Nephron (organoid): ENCODE measurements around the gene PDS5A.

Experiments
- H3K27ac Mint-ChIP-seq, 3 experiments: 2 replicates each; pipeline ENCODE4 v1.8.0; 2020; ENCODE audit warnings: mixed read lengths in 3 of 3, mild to moderate bottlenecking in 2 of 3, moderate library complexity in 1 of 3
- H3K27me3 Mint-ChIP-seq: 2 replicates; pipeline ENCODE4 v1.8.0; 2021; ENCODE audit warnings: low read depth, mild to moderate bottlenecking, moderate library complexity, mixed read lengths
- H3K36me3 Mint-ChIP-seq: 2 replicates; pipeline ENCODE4 v1.8.0; 2020; ENCODE audit warnings: low read depth, mixed read lengths
- H3K4me1 Mint-ChIP-seq: 2 replicates; pipeline ENCODE4 v1.8.0; 2020; ENCODE audit warnings: mixed read lengths
- H3K4me3 Mint-ChIP-seq, 3 experiments: 2 replicates each; pipeline ENCODE4 v1.8.0; 2020; ENCODE audit warnings: mild to moderate bottlenecking in 3 of 3, mixed read lengths in 3 of 3, moderate library complexity in 2 of 3
- H3K9me3 Mint-ChIP-seq: 2 replicates; pipeline ENCODE4 v1.8.0; 2020; ENCODE audit warnings: mixed read lengths
- CTCF ChIP-seq, 3 experiments: fragments of 200-600 bp; sonication (generic); IDR thresholded peaks; one replicate each; pipeline ENCODE4 v1.5.0; 2021; ENCODE audit warnings: antibody characterized with exemption in 3 of 3; ENCODE audit not compliant: unreplicated experiment in 3 of 3

The PDS5A gene

GRCh38 chr4:39936565-39937418 is 40.9 kb downstream of the PDS5A start:
- Mint-ChIP-seq H3K9me3 (no peaks in the 10 kb centered on the region), H3K36me3 (peaks cover 20% of the 10 kb centered on the region), H3K27ac (no peak overlapping the region), H3K4me1 (peaks cover 16% of the 10 kb centered on the region), H3K27me3 (no peaks in the 10 kb centered on the region), H3K4me3 (no peak overlapping the region)
- TF ChIP-seq CTCF (IDR thresholded peaks at IDR 0.05; ENCODE audit: unreplicated experiment in 3 of 3): no peak

DNA sequence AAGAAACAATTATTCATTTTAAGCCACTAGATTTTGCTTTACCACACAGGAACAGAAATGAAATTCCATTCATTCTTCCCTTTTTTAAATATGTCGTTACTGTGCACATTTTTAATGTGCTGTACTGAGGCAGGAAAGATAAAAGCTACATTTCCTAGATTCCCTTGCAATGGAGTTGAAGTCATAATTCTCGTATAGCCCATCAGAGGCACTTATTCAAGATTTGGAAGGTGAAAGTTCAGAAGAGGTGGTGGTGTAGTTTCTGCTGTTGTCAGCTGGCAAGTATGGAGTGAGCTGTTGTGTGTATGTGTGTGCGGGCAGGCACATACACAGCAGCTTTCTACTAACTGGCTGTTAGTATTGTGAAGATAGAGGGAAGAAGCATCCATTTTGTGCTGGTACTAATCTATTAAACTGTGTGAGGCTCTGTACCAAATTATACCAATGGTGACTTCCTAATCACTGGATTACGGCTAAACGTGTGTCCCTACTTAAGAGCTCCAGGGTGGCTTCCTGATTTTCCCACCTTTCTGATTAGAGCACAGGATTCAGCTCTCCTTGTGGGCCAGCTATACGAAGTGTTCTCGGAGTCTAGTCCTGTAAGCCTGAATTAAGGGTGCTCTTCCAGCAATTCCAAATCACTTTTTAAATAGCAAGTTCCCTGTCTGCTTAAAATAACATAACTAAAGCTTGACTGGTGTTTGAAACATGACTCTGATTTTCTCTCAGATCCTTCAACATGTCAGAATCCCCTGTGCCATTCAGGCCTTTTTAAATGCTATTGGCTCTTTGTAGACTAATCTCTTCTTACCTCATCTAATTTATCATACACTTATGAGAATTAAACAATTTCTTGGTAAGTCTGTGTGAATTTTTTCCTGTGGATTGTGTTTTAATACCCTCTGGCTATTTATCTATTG is 43.8 kb downstream of the PDS5A start:
- H3K36me3 Mint-ChIP-seq: peaks cover 20% of the 10 kb centered on the region
- H3K27me3 Mint-ChIP-seq: no peaks in the 10 kb centered on the region
- no peak overlapping the region for H3K4me3 Mint-ChIP-seq
- TF ChIP-seq CTCF (IDR thresholded peaks at IDR 0.05; ENCODE audit: unreplicated experiment in 3 of 3): no peak
- peak overlapping the region; percentile 36 to 74 (median 47) for H3K27ac Mint-ChIP-seq
- H3K4me1 Mint-ChIP-seq: peaks cover 16% of the 10 kb centered on the region
- H3K9me3 Mint-ChIP-seq: no peaks in the 10 kb centered on the region

GRCh38 chr4:39932776-39933402 is 44.8 kb downstream of the PDS5A start:
- H3K27ac Mint-ChIP-seq: peak overlapping the region in 1 of 3 experiments; percentile 47
- H3K27me3 Mint-ChIP-seq: no peaks in the 10 kb centered on the region
- no peak overlapping the region for H3K4me3 Mint-ChIP-seq

GRCh38 chr4:39931441-39931901 is 46.2 kb downstream of the PDS5A start:
- Mint-ChIP-seq H3K4me3 (no peak overlapping the region), H3K4me1 (peaks cover 16% of the 10 kb centered on the region), H3K9me3 (no peaks in the 10 kb centered on the region), H3K36me3 (peaks cover 21% of the 10 kb centered on the region), H3K27ac (peak overlapping the region in 1 of 3 experiments; percentile 7), H3K27me3 (no peaks in the 10 kb centered on the region)
- no peak for TF ChIP-seq CTCF (IDR thresholded peaks at IDR 0.05; ENCODE audit: unreplicated experiment in 3 of 3)

More at GRCh38 chr4:39932776-39933402, 44.8 kb downstream of the PDS5A start:
- no peaks in the 10 kb centered on the region for H3K9me3 Mint-ChIP-seq
- peaks cover 16% of the 10 kb centered on the region for H3K4me1 Mint-ChIP-seq
- no peak for TF ChIP-seq CTCF (IDR thresholded peaks at IDR 0.05; ENCODE audit: unreplicated experiment in 3 of 3)
- H3K36me3 Mint-ChIP-seq: peaks cover 20% of the 10 kb centered on the region

- Mint-ChIP-seq H3K27ac (no peak overlapping the region), H3K4me1 (peaks cover 1% of the 10 kb centered on the region), H3K27me3 (no peaks in the 10 kb centered on the region), H3K9me3 (no peaks in the 10 kb centered on the region), H3K4me3 (no peak overlapping the region), H3K36me3 (peaks cover 31% of the 10 kb centered on the region)
- TF ChIP-seq CTCF (IDR thresholded peaks at IDR 0.05; ENCODE audit: unreplicated experiment in 3 of 3): no peak
Measured at GRCh38 chr4:39928538-39928937, 49.2 kb downstream of the PDS5A start.
